ENCODE measurements around the gene MYO3B.

GRCh38 chr2:170504810-170505145, 326.8 kb downstream of the MYO3B start:
- TF ChIP-seq CTCF (IDR thresholded peaks at IDR 0.05; ENCODE audit: low read depth, low read length, poor library complexity, severe bottlenecking) (no peak), EZH2phosphoT487 (IDR thresholded peaks at IDR 0.05; ENCODE audit: borderline replicate concordance, low read length) (no peak)

All from DOHH2 (cell line).